Fibroblast of mammary gland (primary cell): Measurements from ENCODE around the gene FRMPD4.

Source experiments
- DNase-seq: peaks from one replicate; pipeline ENCODE4 v3.0.0-alpha.2; 2010; ENCODE audit warnings: low read depth
- H3K4me3 ChIP-seq: 2 replicates; pipeline ENCODE4 v1.5.1; 2011; ENCODE audit warnings: low read depth, mild to moderate bottlenecking, low read length, moderate library complexity; ENCODE audit not compliant: control insufficient read depth
- CTCF ChIP-seq: conservative IDR thresholded peaks from 2 replicates; pipeline ENCODE4 v1.5.1; 2011; ENCODE audit warnings: low read depth, low read length, inconsistent platforms; ENCODE audit not compliant: control insufficient read depth, insufficient read depth

FRMPD4 gene

DNA sequence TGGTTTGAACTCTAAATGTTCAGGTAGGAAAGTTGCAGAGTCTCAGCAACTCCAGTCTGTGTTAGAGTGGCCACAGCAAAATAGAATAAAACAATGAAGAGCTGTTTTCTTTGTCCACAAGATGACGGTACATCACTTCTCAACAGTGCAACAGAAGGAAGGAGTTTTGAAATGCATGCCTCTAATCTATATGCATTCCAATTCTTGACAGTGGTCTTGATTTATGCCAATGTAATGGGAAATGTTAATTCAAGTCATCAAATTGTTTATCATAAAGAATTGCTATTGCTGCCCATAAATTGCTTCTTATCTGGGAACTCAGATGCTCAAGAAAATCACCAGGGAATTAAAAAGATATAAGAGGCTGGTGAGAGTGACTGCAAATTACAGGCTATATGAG lies 457.4 kb downstream of the FRMPD4 start:
- H3K4me3 ChIP-seq: no peak overlapping the region
- no peak for DNase-seq
- no peak for TF ChIP-seq CTCF

GRCh38 chrX:12610079-12610478 lies 471.8 kb downstream of the FRMPD4 start:
- TF ChIP-seq CTCF: no peak
- H3K4me3 ChIP-seq: no peak overlapping the region
- DNase-seq: peak; percentile 34

DNA sequence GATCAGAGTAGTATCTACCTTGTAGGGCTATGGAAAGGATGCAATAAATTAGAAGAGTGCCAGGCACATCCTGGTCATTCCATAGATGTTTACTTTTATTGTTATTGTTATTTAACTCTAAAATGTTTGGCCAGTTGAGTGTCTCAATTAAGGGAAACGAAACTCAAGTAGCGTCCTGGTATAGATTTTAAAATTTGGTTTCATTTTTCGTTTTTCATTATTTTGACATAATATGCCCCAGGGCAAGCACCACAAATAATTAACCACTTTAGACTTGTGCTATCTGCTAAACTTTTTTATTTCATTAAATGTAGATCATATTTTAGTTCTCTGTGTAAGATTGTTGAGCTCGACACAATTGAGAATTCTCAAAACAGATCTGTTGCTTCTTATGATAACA lies 473.2 kb downstream of the FRMPD4 start:
- H3K4me3 ChIP-seq: no peak overlapping the region
- no peak for TF ChIP-seq CTCF
- no peak for DNase-seq

DNA sequence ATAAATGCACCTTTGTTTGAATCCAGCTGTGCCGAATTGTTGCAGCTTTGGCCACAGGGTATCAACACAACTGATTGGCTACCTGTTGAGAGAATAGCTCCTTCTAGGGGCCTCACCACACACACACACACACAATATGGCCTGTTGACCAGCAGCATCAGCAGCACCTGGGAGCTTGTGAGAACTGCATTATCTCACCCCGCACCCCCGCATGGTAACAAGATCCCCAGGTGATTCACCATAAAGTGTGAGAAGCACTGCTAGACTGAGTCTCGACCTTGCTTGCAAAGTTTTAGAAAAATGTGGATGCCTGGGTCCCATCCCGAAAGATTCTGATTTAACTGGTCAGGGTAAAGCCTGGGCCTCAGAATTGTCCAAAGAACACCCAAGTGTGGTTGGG lies 476.0 kb downstream of the FRMPD4 start:
- H3K4me3 ChIP-seq: no peak overlapping the region
- TF ChIP-seq CTCF: no peak
- no peak for DNase-seq

DNA sequence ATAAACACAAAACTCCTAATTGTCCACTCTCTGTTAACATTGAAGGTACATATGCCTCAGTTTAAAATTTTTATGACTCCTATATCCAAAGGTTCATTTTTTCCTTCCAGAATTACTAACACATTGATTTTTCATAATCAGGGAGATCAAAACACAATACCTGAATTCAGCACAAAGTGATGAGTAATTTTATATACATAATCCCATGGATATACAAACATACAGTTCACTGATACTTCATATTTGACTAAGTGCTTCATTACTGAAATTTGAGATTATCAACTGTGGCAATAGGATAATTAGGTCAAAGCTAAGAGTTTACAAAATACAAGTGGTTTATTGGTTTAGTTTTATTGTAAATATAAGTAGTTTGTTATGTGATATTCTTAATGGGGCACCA lies 476.8 kb downstream of the FRMPD4 start:
- TF ChIP-seq CTCF: no peak
- DNase-seq: no peak
- no peak overlapping the region for H3K4me3 ChIP-seq

DNA sequence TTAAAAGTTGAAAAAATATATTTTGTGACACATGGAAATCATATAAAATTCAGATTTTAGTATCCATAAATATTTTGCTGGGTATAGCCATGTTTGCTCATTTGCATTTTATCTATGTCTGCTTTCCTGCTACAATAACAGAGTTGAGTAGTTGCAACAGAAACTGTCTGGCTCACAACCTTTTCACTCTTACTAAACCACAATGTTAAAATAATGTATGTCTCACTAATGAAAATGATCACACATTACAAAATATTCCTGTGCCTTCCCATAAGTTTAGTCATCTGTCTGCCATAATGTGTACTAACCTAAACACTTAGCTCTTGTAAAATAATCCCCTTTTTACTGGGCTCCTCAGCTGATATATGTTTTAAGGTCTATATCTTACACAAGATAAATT lies 479.0 kb downstream of the FRMPD4 start:
- no peak for DNase-seq
- no peak overlapping the region for H3K4me3 ChIP-seq
- no peak for TF ChIP-seq CTCF

DNA sequence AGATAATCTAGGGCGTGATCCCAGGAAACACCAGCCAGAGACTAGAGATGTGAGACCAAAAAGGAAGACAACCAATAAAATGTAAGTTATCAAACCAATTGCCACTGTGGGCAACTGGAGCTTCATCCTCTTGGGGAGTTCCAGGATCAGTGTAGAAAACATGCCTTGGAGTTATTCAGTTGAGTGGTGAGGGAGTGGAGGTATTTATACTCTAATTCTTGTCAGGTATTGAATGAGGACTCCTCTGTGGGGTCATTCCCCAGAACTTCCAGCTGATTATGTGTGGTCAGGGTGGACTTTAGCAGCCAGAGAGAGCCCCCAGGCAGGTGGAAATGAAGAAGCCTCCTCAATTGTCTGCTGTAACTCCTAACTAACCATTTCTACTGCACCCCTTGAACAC lies 509.0 kb downstream of the FRMPD4 start:
- TF ChIP-seq CTCF: no peak
- H3K4me3 ChIP-seq: no peak overlapping the region
- DNase-seq: no peak
